ENCODE measurements around the gene FDXACB1. TPM values are rescaled to one million over a fixed set of nuclear protein-coding genes. Genes with fewer than 3 reads are reported as not detected.

FDXACB1 gene
- 1 to 10 TPM; 1.3 to 2.3 TPM for total RNA-seq
- polyA plus RNA-seq = 1 to 10 TPM in 1 of 2 donors, under 1 TPM in 1; 0.95 to 1.3 TPM

- TF ChIP-seq HNF4A (conservative IDR thresholded peaks at IDR 0.05) (peak; percentile 26 to 63), TAF1 (conservative IDR thresholded peaks at IDR 0.05) (peak; percentile 36), MAX (IDR thresholded peaks at IDR 0.05) (peak; percentile 82), GABPA (IDR thresholded peaks at IDR 0.05 in 1 of 2, conservative IDR thresholded peaks at IDR 0.05 in 1 of 2) (peak; percentile 84 to 95), ATF3 (IDR thresholded peaks at IDR 0.05) (peak; percentile 62), CTCF (IDR thresholded peaks at IDR 0.05; ENCODE audit: low read depth, low read length, missing input control) (peak; percentile 98), RAD21 (IDR thresholded peaks at IDR 0.05) (peak; percentile 93 to 95), EGR1 (IDR thresholded peaks at IDR 0.05; ENCODE audit: low read depth in 2 of 2) (no peak), NR2F2 (IDR thresholded peaks at IDR 0.05) (peak; percentile 56), SP1 (IDR thresholded peaks at IDR 0.05) (peak; percentile 82), RXRA (IDR thresholded peaks at IDR 0.05) (peak; percentile 75 to 95), REST (IDR thresholded peaks at IDR 0.05) (peak; percentile 61), FOXA1 (IDR thresholded peaks at IDR 0.05) (no peak), YY1 (IDR thresholded peaks at IDR 0.05) (peak; percentile 96), ZBTB33 (IDR thresholded peaks at IDR 0.05) (peak; percentile 20), FOXA2 (IDR thresholded peaks at IDR 0.05) (no peak), JUND (IDR thresholded peaks at IDR 0.05) (peak; percentile 75 to 93), HNF4G (IDR thresholded peaks at IDR 0.05) (no peak)
- Histone ChIP-seq H3K27ac (ENCODE audit: low read depth in 1 of 2, low read length in 2 of 2) (peak within 1 kb of the TSS; percentile 80 to 82), H3K4me1 (ENCODE audit: control insufficient read depth in 4 of 4, insufficient read depth in 4 of 4, low read length in 3 of 4) (peaks cover 0 to 7% (median 3%) of the 10 kb centered on the region in 4 donors), H3K27me3 (ENCODE audit: control insufficient read depth in 4 of 4, insufficient read depth in 4 of 4, low read length in 3 of 4) (no peaks in the 10 kb centered on the region), H3K36me3 (ENCODE audit: control insufficient read depth in 4 of 4, insufficient read depth in 3 of 4, low read depth in 1 of 4, low read length in 3 of 4) (peaks cover 0 to 13% (median 1%) of the 10 kb centered on the region in 4 donors), H3K9ac (ENCODE audit: low read depth in 1 of 2, low read length in 2 of 2) (peak within 1 kb of the TSS; percentile 34 to 96), H3K9me3 (ENCODE audit: control insufficient read depth in 4 of 4, low read length in 3 of 4) (no peaks in the 10 kb centered on the region), H3K4me3 (ENCODE audit: low read depth in 1 of 3, low read length in 3 of 3) (peak within 1 kb of the TSS; percentile 53 to 77 (median 74))
- peak; percentile 94 for DNase-seq (ENCODE audit: low spot score)
- under 1% methylated on average over 55 of the region's 55 CpGs for WGBS
These were observed at the start of gene FDXACB1, which contains the start of gene CFAP68 for GRCh38 chr11:111878849-111879636. TSS of gene FDXACB1 (minus strand) at chr11:111879165. CDS start at chr11:111879132, 33 bp downstream. TSS of gene CFAP68 (plus strand) at chr11:111879541. CDS start at chr11:111879561, 20 bp downstream.

Measured in liver (tissue), 9 donors.